Suprapubic skin (tissue), 4 donors: ENCODE data around the gene ZNF778. TPM values are rescaled to one million over a fixed set of nuclear protein-coding genes. Genes with fewer than 3 reads are reported as not detected.

Experiments
- DNase-seq, 2 donors: peaks; one replicate each; pipeline ENCODE4 v3.0.0-alpha.2; 2019; ENCODE audit warnings: low spot score in 2 of 2
- H3K27ac ChIP-seq: fragments of 200-600 bp; sonication (generic); one replicate; pipeline ENCODE4 v1.5.1; 2019
- H3K27me3 ChIP-seq: fragments of 200-600 bp; sonication (generic); one replicate; pipeline ENCODE4 v1.5.1; 2019
- H3K36me3 ChIP-seq: fragments of 200-600 bp; sonication (generic); one replicate; pipeline ENCODE4 v1.5.1; 2019
- H3K4me1 ChIP-seq: fragments of 200-600 bp; sonication (generic); one replicate; pipeline ENCODE4 v1.5.1; 2019
- H3K4me3 ChIP-seq: fragments of 200-600 bp; sonication (generic); one replicate; pipeline ENCODE4 v1.5.1; 2019; ENCODE audit warnings: mild to moderate bottlenecking
- H3K9me3 ChIP-seq: fragments of 200-600 bp; sonication (generic); one replicate; pipeline ENCODE4 v1.5.1; 2019
- CTCF ChIP-seq, 2 donors: fragments of 200-600 bp in 1 of 2; fragments of 450-650 bp in 1 of 2; sonication (generic) in 1 of 2; IDR thresholded peaks; one replicate each; pipeline ENCODE4 v1.5.1; 2016 to 2019; ENCODE audit warnings: antibody characterized with exemption in 2 of 2, mild to moderate bottlenecking in 1 of 2, moderate library complexity in 1 of 2
- EP300 ChIP-seq: sonication (generic); formaldehyde crosslinking; IDR thresholded peaks from one replicate; pipeline ENCODE4 v1.6.1; 2017; ENCODE audit warnings: antibody characterized with exemption
- POLR2A ChIP-seq, 2 donors: fragments of 450-650 bp; IDR thresholded peaks; one replicate each; pipeline ENCODE4 v1.6.1; 2017; ENCODE audit warnings: antibody characterized with exemption in 2 of 2, mild to moderate bottlenecking in 2 of 2, moderate library complexity in 2 of 2
- POLR2AphosphoS5 ChIP-seq, 3 donors: sonication (generic); formaldehyde crosslinking; IDR thresholded peaks; one replicate each; pipeline ENCODE4 v1.6.1; 2017; ENCODE audit warnings: antibody characterized with exemption in 3 of 3
- WGBS: methylation state at CpG from one replicate; pipeline ENCODE4 v1.1.5; 2018; 5-methylcytosine and 5-hydroxymethylcytosine counted together
- total RNA-seq, 4 donors: library from RNA; depleted of rRNA; stranded (reverse); fragments of >200 nt; gene quantifications; one replicate each; pipeline ENCODE4 v1.1.0, GENCODE V29; 2016

ZNF778 gene
- total RNA-seq, 4 donors from 2014 or later = 22.0 to 69.6 (median 26.0) TPM

DNA sequence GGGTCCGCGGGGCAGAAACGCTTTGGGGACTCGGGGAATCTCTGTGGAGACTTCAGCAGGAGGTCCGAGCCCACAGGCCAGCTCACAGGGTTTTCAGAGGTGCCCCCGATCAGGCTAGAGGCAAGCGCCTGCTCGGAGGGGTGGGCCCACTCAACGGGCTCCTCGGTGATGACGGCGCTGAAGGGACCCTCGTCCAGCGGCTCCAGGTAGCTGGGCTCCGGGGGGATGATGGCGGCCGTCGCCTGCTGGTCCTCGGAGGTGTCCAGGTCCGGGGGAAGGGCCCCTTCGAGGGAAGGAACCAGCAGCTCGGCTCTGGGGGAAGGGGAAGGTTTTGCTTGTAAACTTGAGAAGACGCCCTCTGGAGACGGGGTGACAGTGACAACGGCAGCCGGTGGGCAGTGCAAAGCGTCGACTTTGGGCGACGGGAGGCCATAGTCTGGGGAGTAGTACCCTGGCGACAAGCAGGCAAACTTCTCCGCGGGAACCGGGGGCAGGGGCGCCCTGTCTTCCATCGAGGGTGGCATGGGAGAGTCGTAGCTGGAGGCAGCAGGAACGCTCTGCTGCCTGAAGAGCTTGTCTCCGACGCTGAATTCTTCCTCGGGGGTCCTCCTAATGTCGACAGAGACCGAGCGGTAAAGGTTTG lies 63.2 kb downstream of the ZNF778 start:
- TF ChIP-seq CTCF (IDR thresholded peaks at IDR 0.05) (no peak), POLR2A (IDR thresholded peaks at IDR 0.05) (no peak), POLR2AphosphoS5 (IDR thresholded peaks at IDR 0.05) (no peak), EP300 (no peak)
- Histone ChIP-seq H3K4me1 (no peaks in the 10 kb centered on the region), H3K4me3 (no peak overlapping the region), H3K27me3 (no peaks in the 10 kb centered on the region), H3K9me3 (no peaks in the 10 kb centered on the region), H3K27ac (no peak overlapping the region), H3K36me3 (peaks cover 96% of the 10 kb centered on the region)
- DNase-seq = no peak
- WGBS = 94% methylated on average over 43 of the region's 44 CpGs

- no peaks in the 10 kb centered on the region for H3K27me3 ChIP-seq
- H3K4me1 ChIP-seq = no peaks in the 10 kb centered on the region
- no peak for DNase-seq
- 92% methylated on average over 28 of the region's 28 CpGs for WGBS
- no peak for TF ChIP-seq CTCF (IDR thresholded peaks at IDR 0.05)
- TF ChIP-seq POLR2A (IDR thresholded peaks at IDR 0.05) = no peak
- no peak for TF ChIP-seq POLR2AphosphoS5 (IDR thresholded peaks at IDR 0.05)
- TF ChIP-seq EP300 = no peak
- H3K4me3 ChIP-seq = no peak overlapping the region
- no peak overlapping the region for H3K27ac ChIP-seq
- H3K9me3 ChIP-seq = no peaks in the 10 kb centered on the region
- peaks cover 96% of the 10 kb centered on the region for H3K36me3 ChIP-seq
These were observed 63.7 kb downstream of the ZNF778 start for GRCh38 chr16:89281189-89281577.

- no peaks in the 10 kb centered on the region for H3K9me3 ChIP-seq
- no peak overlapping the region for H3K4me3 ChIP-seq
- TF ChIP-seq CTCF (IDR thresholded peaks at IDR 0.05) = no peak
- TF ChIP-seq POLR2A (IDR thresholded peaks at IDR 0.05) = no peak
- TF ChIP-seq POLR2AphosphoS5 (IDR thresholded peaks at IDR 0.05) = no peak
- no peak for TF ChIP-seq EP300
- H3K4me1 ChIP-seq = no peaks in the 10 kb centered on the region
- no peak for DNase-seq
- 95% methylated on average over 20 of the region's 20 CpGs for WGBS
- peaks cover 97% of the 10 kb centered on the region for H3K36me3 ChIP-seq
- no peaks in the 10 kb centered on the region for H3K27me3 ChIP-seq
- H3K27ac ChIP-seq = no peak overlapping the region
These were observed 64.3 kb downstream of the ZNF778 start for GRCh38 chr16:89281829-89282228.

GRCh38 chr16:89282523-89282922 lies 65.0 kb downstream of the ZNF778 start:
- DNase-seq = no peak
- no peak overlapping the region for H3K27ac ChIP-seq
- WGBS = 93% methylated on average over 18 of the region's 18 CpGs

GRCh38 chr16:89283449-89283848 lies 65.9 kb downstream of the ZNF778 start:
- Histone ChIP-seq H3K9me3 (no peaks in the 10 kb centered on the region), H3K4me3 (no peak overlapping the region), H3K27ac (no peak overlapping the region), H3K36me3 (peaks cover 97% of the 10 kb centered on the region), H3K4me1 (no peaks in the 10 kb centered on the region), H3K27me3 (no peaks in the 10 kb centered on the region)
- WGBS = 87% methylated on average over 20 of the region's 20 CpGs
- DNase-seq = no peak
- no peak for TF ChIP-seq POLR2A (IDR thresholded peaks at IDR 0.05)
- TF ChIP-seq EP300 = no peak
- no peak for TF ChIP-seq CTCF (IDR thresholded peaks at IDR 0.05)
- TF ChIP-seq POLR2AphosphoS5 (IDR thresholded peaks at IDR 0.05) = no peak

More at GRCh38 chr16:89282523-89282922, 65.0 kb downstream of the ZNF778 start:
- Histone ChIP-seq H3K4me3 (no peak overlapping the region), H3K9me3 (no peaks in the 10 kb centered on the region), H3K27me3 (no peaks in the 10 kb centered on the region), H3K4me1 (no peaks in the 10 kb centered on the region), H3K36me3 (peaks cover 97% of the 10 kb centered on the region)
- TF ChIP-seq CTCF (IDR thresholded peaks at IDR 0.05) (no peak), POLR2AphosphoS5 (IDR thresholded peaks at IDR 0.05) (no peak), POLR2A (IDR thresholded peaks at IDR 0.05) (no peak), EP300 (no peak)
